HepG2 (cell line): ENCODE results near the gene FMR1. TPM values are rescaled to one million over a fixed set of nuclear protein-coding genes. Genes with fewer than 3 reads are reported as not detected.

Experiments used
- ATRX ChIP-seq: sonication (generic); formaldehyde crosslinking; IDR thresholded peaks from 2 replicates; pipeline ENCODE4 v1.4.0; 2020; ENCODE audit warnings: missing genetic modification reagents, borderline replicate concordance
- FOXO1 ChIP-seq: sonication (generic); formaldehyde crosslinking; IDR thresholded peaks from 2 replicates; pipeline ENCODE4 v1.4.0; 2020; ENCODE audit warnings: missing genetic modification reagents
- HOXA3 ChIP-seq: sonication (generic); formaldehyde crosslinking; IDR thresholded peaks from 2 replicates; pipeline ENCODE4 v1.5.0; 2020; ENCODE audit warnings: missing genetic modification reagents
- IKZF1 ChIP-seq: fragments of 450-650 bp; IDR thresholded peaks from 2 replicates; pipeline ENCODE4 v1.7.1; 2016
- PTBP1 ChIP-seq: fragments of 200-400 bp; formaldehyde crosslinking; IDR thresholded peaks from 2 replicates; pipeline ENCODE4 v1.6.1; 2018; ENCODE audit warnings: low read length, low read depth; ENCODE audit not compliant: poor library complexity, severe bottlenecking
- RCOR2 ChIP-seq: IDR thresholded peaks from 2 replicates; pipeline ENCODE4 v1.6.1; 2016; ENCODE audit warnings: missing biosample characterization, missing genetic modification reagents
- TOPORS ChIP-seq: sonication (generic); formaldehyde crosslinking; IDR thresholded peaks from 2 replicates; pipeline ENCODE4 v1.8.0; 2023; ENCODE audit warnings: mild to moderate bottlenecking, missing genetic modification reagents
- TRIM24 ChIP-seq: sonication (generic); formaldehyde crosslinking; IDR thresholded peaks from 2 replicates; pipeline ENCODE4 v1.8.0; 2022; ENCODE audit warnings: mild to moderate bottlenecking, missing genetic modification reagents
- ZBTB42 ChIP-seq: sonication (generic); formaldehyde crosslinking; IDR thresholded peaks from 2 replicates; pipeline ENCODE4 v1.5.0; 2020; ENCODE audit warnings: mild to moderate bottlenecking, missing genetic modification reagents
- ZMYM3 ChIP-seq: sonication (generic); formaldehyde crosslinking; IDR thresholded peaks from 2 replicates; pipeline ENCODE4 v1.5.1; 2020; ENCODE audit warnings: mild to moderate bottlenecking, missing genetic modification reagents
- ZNF550 ChIP-seq: sonication (generic); formaldehyde crosslinking; IDR thresholded peaks from 2 replicates; pipeline ENCODE4 v1.4.0; 2020; ENCODE audit warnings: mild to moderate bottlenecking, missing genetic modification reagents, borderline replicate concordance
- ZNF605 ChIP-seq: sonication (generic); formaldehyde crosslinking; IDR thresholded peaks from 2 replicates; pipeline ENCODE4 v1.8.0; 2022; ENCODE audit warnings: mild to moderate bottlenecking, missing genetic modification reagents
- ZSCAN20 ChIP-seq: sonication (generic); formaldehyde crosslinking; IDR thresholded peaks from 2 replicates; pipeline ENCODE4 v1.4.0; 2020; ENCODE audit warnings: missing genetic modification reagents, mild to moderate bottlenecking, borderline replicate concordance
- polyA plus RNA-seq, 8 experiments: library from polyadenylated mRNA; depleted of rRNA in 3 of 8; stranded (reverse) in 7 of 8; unstranded in 1 of 8; fragments of >200 nt; fragmentation: Illumina TruSeq in 4 of 8; extraction: Trizol in 4 of 8; gene quantifications; 2 replicates each; pipeline versions ENCODE4 v1.2.1 to v1.2.3, GENCODE V29; 2011 to 2016; ENCODE audit warnings: low read depth in 4 of 8, missing spikeins in 1 of 8, mixed read lengths in 1 of 8; ENCODE audit not compliant: insufficient read depth in 1 of 8
- total RNA-seq, 5 experiments: library from RNA; depleted of rRNA; stranded (reverse); fragments of >200 nt; fragmentation: Illumina TruSeq; extraction: Trizol; gene quantifications; 2 replicates each; pipeline ENCODE4 v1.2.3, GENCODE V29; 2016; ENCODE audit warnings: low read depth in 1 of 5
- TF ChIP-seq, protein P1 (sequence below): IDR thresholded peaks from 2 replicates; pipeline ENCODE4 v1.4.0; 2020; ENCODE audit warnings: mild to moderate bottlenecking, missing genetic modification reagents
- TF ChIP-seq, protein P2 (sequence below): sonication (generic); formaldehyde crosslinking; IDR thresholded peaks from 2 replicates; pipeline ENCODE4 v1.4.0; 2020; ENCODE audit warnings: low read depth, mild to moderate bottlenecking, missing genetic modification reagents
- TF ChIP-seq, protein P3 (sequence below): IDR thresholded peaks from 2 replicates; pipeline ENCODE4 v1.6.1; 2016; ENCODE audit warnings: low read depth, control low read depth
- TF ChIP-seq, protein P4 (sequence below): sonication (generic); formaldehyde crosslinking; IDR thresholded peaks from 2 replicates; pipeline ENCODE4 v1.8.1; 2022; ENCODE audit warnings: low read depth, mild to moderate bottlenecking, missing genetic modification reagents
- TF ChIP-seq, protein P5 (sequence below): sonication (generic); formaldehyde crosslinking; IDR thresholded peaks from 2 replicates; pipeline ENCODE4 v1.8.0; 2022; ENCODE audit warnings: missing genetic modification reagents, mild to moderate bottlenecking, moderate library complexity, borderline replicate concordance

Gene FMR1
- total and polyA plus RNA-seq, 2 of the 13 experiments (the other 11 are each of a cell fraction or from before 2014, with no cell fraction given) = 27.8 to 49.6 TPM

DNA sequence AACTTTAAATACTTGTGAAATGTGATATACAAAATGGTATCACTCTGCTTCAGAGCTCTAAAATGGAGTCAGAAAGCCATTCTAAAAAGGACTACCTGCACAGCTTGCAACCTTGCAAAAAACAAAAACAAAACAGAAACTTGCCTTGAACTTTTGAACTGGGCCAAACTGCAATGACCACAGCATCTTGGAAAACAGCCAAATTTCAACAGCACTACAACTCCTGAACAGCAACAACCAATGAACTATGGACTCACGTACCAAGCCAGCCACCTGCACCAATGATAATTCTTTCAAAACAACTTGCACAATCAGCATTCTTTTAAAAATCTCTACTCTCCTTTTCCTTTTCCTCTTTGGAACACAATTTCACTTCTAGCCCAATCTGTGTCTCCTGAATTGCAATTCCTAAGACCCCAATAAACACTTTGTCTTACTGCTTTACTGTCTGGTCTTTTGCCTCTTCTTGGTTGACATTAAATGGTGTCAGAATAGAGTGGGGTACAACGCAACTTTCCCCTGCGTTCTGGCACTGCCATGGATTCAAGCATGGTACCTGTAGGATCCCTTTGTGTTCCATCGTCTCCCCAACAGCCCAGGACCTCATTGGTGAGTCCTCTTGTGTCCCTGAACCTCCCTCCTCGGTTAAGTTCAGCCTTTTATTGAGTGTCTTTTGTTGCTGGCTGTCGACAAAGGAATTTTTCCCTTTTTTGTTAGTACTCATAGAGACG is 35.7 kb upstream of the FMR1 start (continued):
- TF ChIP-seq RCOR2 (CRISPR knock-in tag) = no peak
- TF ChIP-seq, protein P1, sequence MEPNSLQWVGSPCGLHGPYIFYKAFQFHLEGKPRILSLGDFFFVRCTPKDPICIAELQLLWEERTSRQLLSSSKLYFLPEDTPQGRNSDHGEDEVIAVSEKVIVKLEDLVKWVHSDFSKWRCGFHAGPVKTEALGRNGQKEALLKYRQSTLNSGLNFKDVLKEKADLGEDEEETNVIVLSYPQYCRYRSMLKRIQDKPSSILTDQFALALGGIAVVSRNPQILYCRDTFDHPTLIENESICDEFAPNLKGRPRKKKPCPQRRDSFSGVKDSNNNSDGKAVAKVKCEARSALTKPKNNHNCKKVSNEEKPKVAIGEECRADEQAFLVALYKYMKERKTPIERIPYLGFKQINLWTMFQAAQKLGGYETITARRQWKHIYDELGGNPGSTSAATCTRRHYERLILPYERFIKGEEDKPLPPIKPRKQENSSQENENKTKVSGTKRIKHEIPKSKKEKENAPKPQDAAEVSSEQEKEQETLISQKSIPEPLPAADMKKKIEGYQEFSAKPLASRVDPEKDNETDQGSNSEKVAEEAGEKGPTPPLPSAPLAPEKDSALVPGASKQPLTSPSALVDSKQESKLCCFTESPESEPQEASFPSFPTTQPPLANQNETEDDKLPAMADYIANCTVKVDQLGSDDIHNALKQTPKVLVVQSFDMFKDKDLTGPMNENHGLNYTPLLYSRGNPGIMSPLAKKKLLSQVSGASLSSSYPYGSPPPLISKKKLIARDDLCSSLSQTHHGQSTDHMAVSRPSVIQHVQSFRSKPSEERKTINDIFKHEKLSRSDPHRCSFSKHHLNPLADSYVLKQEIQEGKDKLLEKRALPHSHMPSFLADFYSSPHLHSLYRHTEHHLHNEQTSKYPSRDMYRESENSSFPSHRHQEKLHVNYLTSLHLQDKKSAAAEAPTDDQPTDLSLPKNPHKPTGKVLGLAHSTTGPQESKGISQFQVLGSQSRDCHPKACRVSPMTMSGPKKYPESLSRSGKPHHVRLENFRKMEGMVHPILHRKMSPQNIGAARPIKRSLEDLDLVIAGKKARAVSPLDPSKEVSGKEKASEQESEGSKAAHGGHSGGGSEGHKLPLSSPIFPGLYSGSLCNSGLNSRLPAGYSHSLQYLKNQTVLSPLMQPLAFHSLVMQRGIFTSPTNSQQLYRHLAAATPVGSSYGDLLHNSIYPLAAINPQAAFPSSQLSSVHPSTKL = peak; percentile 73
- no peak for TF ChIP-seq ZNF605 (CRISPR knock-in tag)
- TF ChIP-seq ZBTB42 = no peak
- TF ChIP-seq PTBP1 = no peak
- no peak for TF ChIP-seq ZNF550 (CRISPR knock-in tag)
- no peak for TF ChIP-seq ZMYM3 (CRISPR knock-in tag)
- no peak for TF ChIP-seq ZSCAN20 (CRISPR knock-in tag)
- TF ChIP-seq, protein P2, sequence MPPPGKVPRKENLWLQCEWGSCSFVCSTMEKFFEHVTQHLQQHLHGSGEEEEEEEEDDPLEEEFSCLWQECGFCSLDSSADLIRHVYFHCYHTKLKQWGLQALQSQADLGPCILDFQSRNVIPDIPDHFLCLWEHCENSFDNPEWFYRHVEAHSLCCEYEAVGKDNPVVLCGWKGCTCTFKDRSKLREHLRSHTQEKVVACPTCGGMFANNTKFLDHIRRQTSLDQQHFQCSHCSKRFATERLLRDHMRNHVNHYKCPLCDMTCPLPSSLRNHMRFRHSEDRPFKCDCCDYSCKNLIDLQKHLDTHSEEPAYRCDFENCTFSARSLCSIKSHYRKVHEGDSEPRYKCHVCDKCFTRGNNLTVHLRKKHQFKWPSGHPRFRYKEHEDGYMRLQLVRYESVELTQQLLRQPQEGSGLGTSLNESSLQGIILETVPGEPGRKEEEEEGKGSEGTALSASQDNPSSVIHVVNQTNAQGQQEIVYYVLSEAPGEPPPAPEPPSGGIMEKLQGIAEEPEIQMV (CRISPR knock-in tag) = no peak
- TF ChIP-seq ATRX (CRISPR knock-in tag) = no peak
- TF ChIP-seq, protein P3, sequence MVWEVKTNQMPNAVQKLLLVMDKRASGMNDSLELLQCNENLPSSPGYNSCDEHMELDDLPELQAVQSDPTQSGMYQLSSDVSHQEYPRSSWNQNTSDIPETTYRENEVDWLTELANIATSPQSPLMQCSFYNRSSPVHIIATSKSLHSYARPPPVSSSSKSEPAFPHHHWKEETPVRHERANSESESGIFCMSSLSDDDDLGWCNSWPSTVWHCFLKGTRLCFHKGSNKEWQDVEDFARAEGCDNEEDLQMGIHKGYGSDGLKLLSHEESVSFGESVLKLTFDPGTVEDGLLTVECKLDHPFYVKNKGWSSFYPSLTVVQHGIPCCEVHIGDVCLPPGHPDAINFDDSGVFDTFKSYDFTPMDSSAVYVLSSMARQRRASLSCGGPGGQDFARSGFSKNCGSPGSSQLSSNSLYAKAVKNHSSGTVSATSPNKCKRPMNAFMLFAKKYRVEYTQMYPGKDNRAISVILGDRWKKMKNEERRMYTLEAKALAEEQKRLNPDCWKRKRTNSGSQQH (CRISPR knock-in tag) = no peak
- TF ChIP-seq TRIM24 (CRISPR knock-in tag) = no peak
- no peak for TF ChIP-seq TOPORS (CRISPR knock-in tag)
- TF ChIP-seq HOXA3 = peak; percentile 30; the same call in 1 of the 2 replicates
- no peak for TF ChIP-seq IKZF1
- TF ChIP-seq, protein P4, sequence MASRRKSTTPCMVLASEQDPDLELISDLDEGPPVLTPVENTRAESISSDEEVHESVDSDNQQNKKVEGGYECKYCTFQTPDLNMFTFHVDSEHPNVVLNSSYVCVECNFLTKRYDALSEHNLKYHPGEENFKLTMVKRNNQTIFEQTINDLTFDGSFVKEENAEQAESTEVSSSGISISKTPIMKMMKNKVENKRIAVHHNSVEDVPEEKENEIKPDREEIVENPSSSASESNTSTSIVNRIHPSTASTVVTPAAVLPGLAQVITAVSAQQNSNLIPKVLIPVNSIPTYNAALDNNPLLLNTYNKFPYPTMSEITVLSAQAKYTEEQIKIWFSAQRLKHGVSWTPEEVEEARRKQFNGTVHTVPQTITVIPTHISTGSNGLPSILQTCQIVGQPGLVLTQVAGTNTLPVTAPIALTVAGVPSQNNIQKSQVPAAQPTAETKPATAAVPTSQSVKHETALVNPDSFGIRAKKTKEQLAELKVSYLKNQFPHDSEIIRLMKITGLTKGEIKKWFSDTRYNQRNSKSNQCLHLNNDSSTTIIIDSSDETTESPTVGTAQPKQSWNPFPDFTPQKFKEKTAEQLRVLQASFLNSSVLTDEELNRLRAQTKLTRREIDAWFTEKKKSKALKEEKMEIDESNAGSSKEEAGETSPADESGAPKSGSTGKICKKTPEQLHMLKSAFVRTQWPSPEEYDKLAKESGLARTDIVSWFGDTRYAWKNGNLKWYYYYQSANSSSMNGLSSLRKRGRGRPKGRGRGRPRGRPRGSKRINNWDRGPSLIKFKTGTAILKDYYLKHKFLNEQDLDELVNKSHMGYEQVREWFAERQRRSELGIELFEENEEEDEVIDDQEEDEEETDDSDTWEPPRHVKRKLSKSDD (CRISPR knock-in tag) = no peak
- TF ChIP-seq, protein P5, sequence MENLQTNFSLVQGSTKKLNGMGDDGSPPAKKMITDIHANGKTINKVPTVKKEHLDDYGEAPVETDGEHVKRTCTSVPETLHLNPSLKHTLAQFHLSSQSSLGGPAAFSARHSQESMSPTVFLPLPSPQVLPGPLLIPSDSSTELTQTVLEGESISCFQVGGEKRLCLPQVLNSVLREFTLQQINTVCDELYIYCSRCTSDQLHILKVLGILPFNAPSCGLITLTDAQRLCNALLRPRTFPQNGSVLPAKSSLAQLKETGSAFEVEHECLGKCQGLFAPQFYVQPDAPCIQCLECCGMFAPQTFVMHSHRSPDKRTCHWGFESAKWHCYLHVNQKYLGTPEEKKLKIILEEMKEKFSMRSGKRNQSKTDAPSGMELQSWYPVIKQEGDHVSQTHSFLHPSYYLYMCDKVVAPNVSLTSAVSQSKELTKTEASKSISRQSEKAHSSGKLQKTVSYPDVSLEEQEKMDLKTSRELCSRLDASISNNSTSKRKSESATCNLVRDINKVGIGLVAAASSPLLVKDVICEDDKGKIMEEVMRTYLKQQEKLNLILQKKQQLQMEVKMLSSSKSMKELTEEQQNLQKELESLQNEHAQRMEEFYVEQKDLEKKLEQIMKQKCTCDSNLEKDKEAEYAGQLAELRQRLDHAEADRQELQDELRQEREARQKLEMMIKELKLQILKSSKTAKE (CRISPR knock-in tag) = no peak
- TF ChIP-seq FOXO1 (CRISPR knock-in tag) = peak; percentile 81
